ENCODE results near the gene TOP1.
A peak's percentile ranks its signal among the peaks of the same experiment; 100 is the strongest.
"Not testable (repeated sequence)": the region's sequence is repeated elsewhere in the genome, so short reads cannot be mapped to it uniquely, and the experiment has no call there.

TOP1 gene

GRCh38 chr20:41131594-41132387 is 103.2 kb downstream of the TOP1 start:
- peak; percentile 53 for DNase-seq (ENCODE audit: low spot score)

- DNase-seq (ENCODE audit: low spot score) = not testable (repeated sequence)
These were observed 103.8 kb downstream of the TOP1 start for GRCh38 chr20:41132388-41132775.

GRCh38 chr20:41133709-41134361 is 105.2 kb downstream of the TOP1 start:
- DNase-seq (ENCODE audit: low spot score) = peak; percentile 60

DNA sequence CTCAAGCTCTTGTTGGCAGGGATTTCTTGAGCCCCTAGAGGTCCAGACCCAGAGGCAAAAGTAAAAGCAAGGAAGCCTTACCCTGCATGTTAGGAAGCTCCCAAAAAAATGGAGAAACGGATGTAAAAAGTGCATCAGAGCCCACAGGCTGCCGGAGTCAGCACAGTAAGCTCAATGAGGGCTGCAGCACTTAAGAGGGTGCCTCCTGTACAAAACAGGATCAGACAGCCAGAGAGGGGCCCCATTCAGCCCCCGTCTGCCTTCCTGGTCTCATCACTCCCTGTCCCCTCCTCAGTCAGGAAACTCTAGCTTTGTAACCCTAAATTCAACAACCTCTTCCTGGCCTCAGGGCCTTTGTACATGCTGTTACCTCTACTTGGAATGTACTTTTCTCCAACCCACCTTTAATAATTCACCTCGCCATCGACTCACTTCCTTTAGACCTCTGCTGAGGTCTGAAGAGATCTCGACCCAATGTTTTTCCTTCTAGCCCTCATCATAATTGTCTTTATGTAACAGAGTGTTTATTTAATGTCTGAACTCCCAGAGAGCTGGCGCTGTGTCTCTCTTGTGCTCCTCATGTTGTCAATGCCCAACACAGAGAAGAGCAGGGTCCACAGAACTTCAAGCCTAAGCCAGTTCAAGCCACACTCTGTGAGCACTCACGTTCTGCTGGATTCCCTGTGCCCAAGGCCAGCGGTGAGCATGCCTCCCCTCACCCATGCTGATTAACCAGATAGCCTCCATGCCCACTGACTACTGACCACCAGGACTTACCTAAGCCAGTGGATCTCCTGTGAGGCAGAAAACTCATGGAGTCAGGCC is 106.0 kb downstream of the TOP1 start:
- no peak for DNase-seq (ENCODE audit: low spot score)

- DNase-seq (ENCODE audit: low spot score) = peak; percentile 78
These were observed 106.7 kb downstream of the TOP1 start for GRCh38 chr20:41135187-41135887.

- DNase-seq (ENCODE audit: low spot score) = no peak
These were observed 107.5 kb downstream of the TOP1 start for GRCh38 chr20:41135888-41136679.

- peak; percentile 86 for DNase-seq (ENCODE audit: low spot score)
These were observed 108.3 kb downstream of the TOP1 start, which contains the start of gene PLCG1 for GRCh38 chr20:41136680-41137613. TSS of gene PLCG1 (plus strand) at chr20:41137543. CDS start at chr20:41137642, 99 bp downstream.

- peak; percentile 69 for DNase-seq (ENCODE audit: low spot score)
These were observed 109.2 kb downstream of the TOP1 start for GRCh38 chr20:41137614-41138474.

DNA sequence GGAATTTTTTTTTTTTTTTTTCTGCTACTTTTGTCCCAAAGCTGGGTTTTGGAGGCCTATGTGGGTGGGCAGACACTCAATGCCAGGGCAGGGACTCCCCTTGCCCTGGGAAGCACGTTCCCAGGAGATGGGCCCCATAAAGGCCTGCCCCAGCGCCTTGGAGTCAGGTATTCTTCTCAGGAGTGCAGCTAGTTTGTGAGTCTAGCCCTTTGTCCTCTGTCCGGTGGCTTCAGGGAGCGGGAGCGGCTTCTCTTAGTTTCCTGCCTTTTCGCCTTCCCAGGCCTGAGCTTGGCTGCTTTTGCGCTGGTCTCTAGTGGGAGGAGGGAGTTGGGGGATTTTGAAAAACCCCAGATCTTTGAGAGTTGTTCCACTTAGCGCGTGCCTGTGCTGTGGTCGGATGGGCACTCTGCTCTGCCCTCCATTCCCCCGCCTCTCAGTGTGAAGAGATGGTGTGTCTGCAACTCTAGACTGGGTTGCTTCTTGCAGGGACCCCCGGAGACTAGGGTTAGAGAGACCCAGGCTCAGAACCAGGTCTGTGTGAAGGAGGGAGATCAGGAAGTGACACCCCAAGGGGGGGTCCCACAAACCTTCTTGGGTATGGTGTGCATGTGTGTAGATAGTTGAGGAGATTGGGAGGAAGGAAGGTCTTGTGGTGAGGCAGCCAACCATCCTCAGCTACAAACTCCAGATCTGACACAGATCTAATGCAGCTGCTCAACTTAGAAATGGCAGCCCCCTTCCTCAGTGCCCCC is 110.0 kb downstream of the TOP1 start:
- DNase-seq (ENCODE audit: low spot score) = no peak

- DNase-seq (ENCODE audit: low spot score) = no peak
These were observed 110.8 kb downstream of the TOP1 start for GRCh38 chr20:41139227-41140093.

- DNase-seq (ENCODE audit: low spot score) = no peak
These were observed 111.9 kb downstream of the TOP1 start for GRCh38 chr20:41140226-41141133.

DNA sequence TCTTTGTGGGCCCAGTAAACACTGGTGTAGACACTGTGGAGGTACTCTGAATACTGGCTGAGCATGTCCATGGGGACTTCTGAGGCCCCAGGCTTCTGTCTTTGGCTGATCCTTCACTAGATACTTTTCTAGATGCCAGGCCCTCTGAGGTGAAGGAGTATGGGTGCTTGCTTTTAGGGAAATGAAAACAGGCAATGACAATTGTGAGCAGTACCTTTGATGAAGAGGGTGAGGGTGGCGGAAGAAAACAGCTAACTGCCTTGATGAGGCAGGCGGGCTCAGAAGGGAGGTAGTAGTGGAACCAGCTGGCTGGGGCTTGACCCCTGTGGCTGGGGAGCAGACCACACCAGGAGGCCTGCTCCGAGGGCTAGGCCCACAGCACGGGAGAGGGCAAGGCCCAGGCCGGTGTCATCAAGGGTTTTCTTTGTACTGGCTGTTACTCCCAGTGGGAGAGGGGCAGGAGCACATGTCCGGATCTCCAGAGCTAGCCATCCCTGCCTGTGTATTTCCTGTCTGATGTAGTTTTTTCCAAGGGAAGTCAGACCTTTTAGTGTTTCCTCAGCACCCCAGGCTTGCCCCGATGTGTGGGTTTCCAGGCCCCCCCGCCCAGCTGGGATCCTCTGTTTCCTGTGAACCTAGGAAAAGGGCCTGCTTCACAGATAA is 112.7 kb downstream of the TOP1 start:
- DNase-seq (ENCODE audit: low spot score) = no peak

- DNase-seq (ENCODE audit: low spot score) = no peak
These were observed 113.6 kb downstream of the TOP1 start for GRCh38 chr20:41142245-41142644.

- no peak for DNase-seq (ENCODE audit: low spot score)
These were observed 114.3 kb downstream of the TOP1 start for GRCh38 chr20:41142919-41143318.

- no peak for DNase-seq (ENCODE audit: low spot score)
These were observed 114.7 kb downstream of the TOP1 start for GRCh38 chr20:41143354-41143753.

DNA sequence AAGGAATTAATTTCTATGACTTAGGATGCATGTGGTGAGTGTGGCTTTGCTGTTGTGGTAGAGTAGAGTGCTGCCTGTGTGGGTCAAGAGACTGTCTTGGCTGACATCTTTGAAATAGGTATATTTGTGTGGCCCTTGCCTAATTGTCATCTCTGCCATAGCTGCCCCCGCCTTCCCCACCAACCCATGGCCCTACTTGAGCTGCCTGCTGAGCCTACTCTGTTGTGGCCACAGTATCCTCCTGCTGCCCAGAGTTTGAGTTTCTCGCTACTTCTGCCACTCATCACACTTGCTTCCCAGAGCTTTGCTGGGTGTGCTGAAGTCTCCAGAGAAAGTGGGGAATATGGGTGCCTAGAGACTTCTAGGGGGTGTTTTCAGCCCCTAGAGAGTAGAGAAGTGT is 116.7 kb downstream of the TOP1 start:
- DNase-seq (ENCODE audit: low spot score) = no peak

Data from NAMALWA (cell line).